ENCODE measurements around the gene CDH4. TPM values are rescaled to one million over a fixed set of nuclear protein-coding genes. Genes with fewer than 3 reads are reported as not detected.

The CDH4 gene
- total and polyA plus RNA-seq, 4 experiments from 2014 or later = 0.39 to 1.1 (median 0.41) TPM; not detected in 1

DNA sequence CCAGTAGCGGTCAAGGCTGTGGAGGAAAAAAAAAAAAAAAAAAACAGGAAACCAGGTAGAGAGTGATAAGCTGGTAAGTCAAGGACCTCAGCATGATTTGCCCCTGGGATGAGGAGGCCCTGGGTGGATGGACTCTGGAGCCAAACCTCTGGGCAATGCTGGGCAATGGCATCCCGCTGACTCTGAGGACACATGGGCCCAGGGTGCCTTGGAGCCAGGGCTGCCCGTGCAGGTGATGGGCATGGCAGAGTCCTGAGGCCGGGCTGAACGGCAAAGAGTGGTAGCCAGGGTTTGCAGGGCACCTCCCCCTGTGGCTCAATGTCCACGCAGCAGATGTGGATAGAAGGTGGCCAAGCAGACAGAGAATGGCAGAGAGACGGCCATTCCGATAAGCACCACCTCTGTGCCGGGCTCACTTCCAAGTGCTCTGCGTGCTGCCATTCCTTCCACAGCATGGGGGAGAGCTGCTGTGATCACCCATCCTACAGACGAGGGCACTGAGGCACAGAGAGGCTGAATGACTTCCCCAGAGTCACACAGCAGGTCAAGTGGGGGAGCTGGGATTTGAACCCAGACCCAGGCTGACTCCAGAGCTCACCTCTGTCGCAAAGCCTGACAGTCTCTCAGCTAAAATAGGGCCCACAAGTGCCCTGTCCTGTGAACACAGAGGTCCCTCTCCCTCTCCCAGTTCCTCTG, 353.9 kb downstream of the CDH4 start:
- Histone ChIP-seq H3K4me3 (ENCODE audit: low read length in 2 of 2) (no peak overlapping the region), H3K9me3 (ENCODE audit: control insufficient read depth in 1 of 2, low read length in 2 of 2) (no peaks in the 10 kb centered on the region), H3K27ac (ENCODE audit: low read depth, low read length) (no peak overlapping the region), H3K27me3 (ENCODE audit: insufficient read depth, low read length) (no peaks in the 10 kb centered on the region), H3K4me1 (ENCODE audit: insufficient read depth, low read length) (no peaks in the 10 kb centered on the region), H3K36me3 (ENCODE audit: insufficient read depth, low read length) (no peaks in the 10 kb centered on the region)
- no peak for DNase-seq
- ChIA-PET CTCF (ENCODE audit: partially characterized antibody) (interaction anchor here (1.0 kb wide), 1 partner anchor 9 kb away, joined by 3 read pairs; no protein-coding TSS in a partner anchor), POLR2A (ENCODE audit: partially characterized antibody) (no interaction called here)
- Mint-ChIP-seq H3K4me1 (no peaks in the 10 kb centered on the region), H3K4me3 (no peak overlapping the region), H3K27me3 (no peaks in the 10 kb centered on the region), H3K9me3 (peaks cover 0 to 9% (median 0%) of the 10 kb centered on the region in 8 donors), H3K27ac (no peak overlapping the region), H3K36me3 (no peaks in the 10 kb centered on the region)
- intact Hi-C loops (cut with micrococcal nuclease) = no loop called here

DNA sequence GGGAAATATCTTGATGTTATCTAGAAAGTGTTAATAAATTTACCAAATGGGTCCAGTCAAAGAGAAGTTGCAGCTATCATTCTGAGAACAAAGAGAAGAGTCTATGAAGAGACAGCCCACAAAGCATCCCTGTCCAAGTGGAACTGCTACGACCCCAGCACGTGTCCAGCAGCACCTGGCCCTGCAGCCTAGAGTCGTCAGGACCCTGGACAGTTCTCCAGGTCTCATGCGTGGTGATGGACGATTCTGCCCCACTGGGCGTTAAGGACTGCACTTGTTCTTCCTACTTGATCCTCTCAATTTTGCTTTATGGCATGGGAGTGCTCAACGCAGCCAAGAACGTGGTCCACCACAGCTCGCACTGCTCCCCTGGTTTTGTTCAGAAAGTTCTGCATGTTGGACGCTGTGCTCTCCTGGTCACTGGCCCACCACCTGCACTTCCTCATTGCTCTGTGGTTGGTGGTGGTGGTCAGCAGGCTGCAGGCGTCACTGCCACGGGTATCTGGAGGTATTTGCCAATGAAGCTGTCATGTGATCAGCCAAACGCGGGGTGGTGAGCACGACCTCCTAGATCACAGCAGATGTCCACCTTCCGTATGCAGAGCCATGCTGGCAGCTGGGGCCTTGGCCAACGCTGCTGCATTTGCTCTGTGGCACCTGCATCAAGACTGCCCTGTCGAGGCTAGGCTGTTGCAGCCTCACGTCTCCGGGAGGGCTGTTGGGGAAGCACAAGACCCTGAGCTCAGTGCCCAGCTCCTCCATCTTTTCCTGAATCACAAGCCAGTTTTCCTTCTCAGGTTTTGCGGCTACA, 356.4 kb downstream of the CDH4 start:
- Histone ChIP-seq H3K27me3 (ENCODE audit: insufficient read depth, low read length) (no peaks in the 10 kb centered on the region), H3K4me1 (ENCODE audit: insufficient read depth, low read length) (no peaks in the 10 kb centered on the region), H3K9me3 (ENCODE audit: control insufficient read depth in 1 of 2, low read length in 2 of 2) (no peaks in the 10 kb centered on the region), H3K36me3 (ENCODE audit: insufficient read depth, low read length) (no peaks in the 10 kb centered on the region), H3K4me3 (ENCODE audit: low read length in 2 of 2) (no peak overlapping the region), H3K27ac (ENCODE audit: low read depth, low read length) (no peak overlapping the region)
- H3K9me3 Mint-ChIP-seq = peaks cover 0 to 20% (median 0%) of the 10 kb centered on the region in 8 donors
- H3K36me3 Mint-ChIP-seq = no peaks in the 10 kb centered on the region
- no peaks in the 10 kb centered on the region for H3K27me3 Mint-ChIP-seq
- ChIA-PET POLR2A (ENCODE audit: partially characterized antibody) (no interaction called here), CTCF (ENCODE audit: partially characterized antibody) (no interaction called here)
- H3K27ac Mint-ChIP-seq = no peak overlapping the region
- DNase-seq = no peak
- H3K4me3 Mint-ChIP-seq = no peak overlapping the region
- H3K4me1 Mint-ChIP-seq = no peaks in the 10 kb centered on the region
- intact Hi-C loops (cut with micrococcal nuclease) = no loop called here

DNA sequence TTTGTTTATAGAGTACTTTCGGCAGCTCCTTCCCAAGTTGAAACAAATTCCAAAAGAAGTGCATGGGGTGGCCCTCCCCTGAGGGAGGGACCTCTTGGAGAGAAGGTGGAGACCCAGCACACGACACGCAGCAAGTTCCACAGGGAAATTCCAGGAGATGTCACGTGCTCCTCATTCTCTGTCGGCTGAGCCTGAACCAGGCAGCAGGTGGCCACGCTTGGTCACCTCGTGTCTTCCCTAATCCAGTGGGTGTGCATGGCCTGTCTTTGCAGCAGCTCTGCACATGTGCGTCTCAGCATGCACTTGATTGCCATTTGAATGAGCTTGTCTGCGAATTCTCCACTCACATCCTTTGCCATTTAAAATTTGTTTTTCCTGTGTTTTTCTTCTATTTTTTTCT, 357.4 kb downstream of the CDH4 start:
- intact Hi-C loops (cut with micrococcal nuclease) = no loop called here
- no peaks in the 10 kb centered on the region for H3K36me3 Mint-ChIP-seq
- ChIA-PET CTCF (ENCODE audit: partially characterized antibody) (no interaction called here), POLR2A (ENCODE audit: partially characterized antibody) (no interaction called here)
- no peak overlapping the region for H3K27ac Mint-ChIP-seq
- H3K27me3 Mint-ChIP-seq = no peaks in the 10 kb centered on the region
- no peaks in the 10 kb centered on the region for H3K36me3 ChIP-seq (ENCODE audit: insufficient read depth, low read length)
- H3K9me3 Mint-ChIP-seq = peaks cover 0 to 20% (median 0%) of the 10 kb centered on the region in 8 donors
- no peaks in the 10 kb centered on the region for H3K27me3 ChIP-seq (ENCODE audit: insufficient read depth, low read length)
- no peak overlapping the region for H3K4me3 ChIP-seq (ENCODE audit: low read length in 2 of 2)
- H3K4me3 Mint-ChIP-seq = no peak overlapping the region
- DNase-seq = no peak
- no peaks in the 10 kb centered on the region for H3K9me3 ChIP-seq (ENCODE audit: control insufficient read depth in 1 of 2, low read length in 2 of 2)
- H3K4me1 ChIP-seq (ENCODE audit: insufficient read depth, low read length) = no peaks in the 10 kb centered on the region
- H3K27ac ChIP-seq (ENCODE audit: low read depth, low read length) = no peak overlapping the region
- H3K4me1 Mint-ChIP-seq = no peaks in the 10 kb centered on the region

DNA sequence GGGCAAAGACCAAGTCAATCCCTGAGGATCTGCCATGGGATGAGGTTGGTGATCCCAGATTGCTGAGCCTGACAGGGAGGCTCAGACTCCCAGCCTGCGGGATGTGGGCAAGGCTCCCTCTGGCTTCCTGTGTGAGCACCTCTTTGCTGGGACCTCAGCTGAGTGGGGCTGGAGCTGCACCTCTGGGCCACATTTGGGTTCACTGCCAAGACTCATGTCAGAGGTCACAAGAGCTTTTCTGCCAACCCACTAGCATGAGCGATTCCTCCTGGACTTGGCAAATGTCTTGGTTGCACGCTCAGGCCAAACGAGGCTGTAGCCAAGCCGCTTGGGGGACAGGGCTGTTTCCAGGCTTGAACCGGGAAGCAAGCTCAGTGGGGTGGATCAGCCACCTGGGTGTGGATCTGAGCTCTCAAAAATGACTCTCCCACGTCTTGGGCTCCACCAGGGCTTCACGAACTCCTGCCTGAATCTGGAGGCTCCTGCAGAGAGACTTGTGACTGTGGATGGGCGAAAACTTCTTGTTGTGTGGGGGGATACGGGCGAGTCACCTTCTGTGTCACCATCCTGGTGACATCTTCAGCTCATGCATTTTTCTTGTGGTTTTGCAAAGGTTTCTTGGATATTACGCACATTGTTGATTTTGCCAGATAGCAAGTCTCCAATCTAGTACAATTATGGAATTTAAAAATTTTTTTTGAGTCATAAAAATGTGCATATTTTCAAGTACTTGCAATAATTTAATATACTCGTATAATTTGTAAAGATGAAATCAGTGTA, 359.5 kb downstream of the CDH4 start:
- Histone ChIP-seq H3K4me3 (ENCODE audit: low read length in 2 of 2) (no peak overlapping the region), H3K27me3 (ENCODE audit: insufficient read depth, low read length) (no peaks in the 10 kb centered on the region), H3K9me3 (ENCODE audit: control insufficient read depth in 1 of 2, low read length in 2 of 2) (no peaks in the 10 kb centered on the region), H3K36me3 (ENCODE audit: insufficient read depth, low read length) (no peaks in the 10 kb centered on the region), H3K4me1 (ENCODE audit: insufficient read depth, low read length) (no peaks in the 10 kb centered on the region), H3K27ac (ENCODE audit: low read depth, low read length) (no peak overlapping the region)
- Mint-ChIP-seq H3K36me3 (no peaks in the 10 kb centered on the region), H3K4me1 (no peaks in the 10 kb centered on the region), H3K9me3 (peaks cover 0 to 20% (median 0%) of the 10 kb centered on the region in 8 donors), H3K27me3 (no peaks in the 10 kb centered on the region), H3K4me3 (no peak overlapping the region), H3K27ac (no peak overlapping the region)
- CTCF ChIA-PET (ENCODE audit: partially characterized antibody) = no interaction called here
- no peak for DNase-seq
- intact Hi-C loops (cut with micrococcal nuclease) = no loop called here
- POLR2A ChIA-PET (ENCODE audit: partially characterized antibody) = no interaction called here

DNA sequence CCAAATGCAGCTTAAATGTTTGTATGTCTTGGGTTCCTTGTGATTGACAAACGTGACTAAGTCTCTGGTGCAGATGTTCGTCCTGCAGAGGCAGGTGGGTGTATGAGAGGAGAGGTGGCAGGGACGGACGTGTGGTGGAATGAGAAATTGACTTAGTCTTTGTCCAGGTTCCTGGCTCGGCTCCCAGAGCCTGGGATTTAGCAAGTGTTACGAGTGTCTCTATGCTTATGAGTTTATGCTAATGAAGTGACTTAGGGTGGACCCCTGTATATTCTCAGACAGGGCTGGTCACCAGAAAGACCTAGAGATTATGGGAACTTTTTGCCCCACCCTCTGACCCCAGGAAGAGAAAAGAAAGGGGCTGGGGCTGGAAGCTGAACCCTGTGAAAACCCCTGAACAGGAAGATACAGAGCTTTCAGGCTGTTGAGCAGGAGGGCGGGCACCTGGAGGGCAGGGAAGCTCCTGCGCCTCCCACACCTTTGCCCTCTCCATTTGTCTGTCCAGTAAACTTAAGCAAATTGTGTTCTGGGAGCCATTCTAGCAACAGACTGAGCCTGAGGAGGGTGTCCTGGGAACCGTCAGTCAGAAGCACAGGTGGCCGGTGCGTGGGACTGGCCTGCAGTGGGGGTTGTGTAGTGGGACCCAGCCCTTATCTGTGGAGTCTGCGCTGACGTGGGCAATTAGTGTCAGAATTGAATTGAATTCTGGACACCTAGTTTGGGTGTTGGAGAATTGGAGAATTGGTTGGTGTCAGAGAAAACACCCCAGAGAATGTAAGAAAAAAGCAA, 362.1 kb downstream of the CDH4 start:
- no peak overlapping the region for H3K27ac ChIP-seq (ENCODE audit: low read depth, low read length)
- no peaks in the 10 kb centered on the region for H3K27me3 Mint-ChIP-seq
- POLR2A ChIA-PET (ENCODE audit: partially characterized antibody) = no interaction called here
- H3K9me3 ChIP-seq (ENCODE audit: control insufficient read depth in 1 of 2, low read length in 2 of 2) = no peaks in the 10 kb centered on the region
- H3K27ac Mint-ChIP-seq = no peak overlapping the region
- no peaks in the 10 kb centered on the region for H3K27me3 ChIP-seq (ENCODE audit: insufficient read depth, low read length)
- no peak overlapping the region for H3K4me3 Mint-ChIP-seq
- CTCF ChIA-PET (ENCODE audit: partially characterized antibody) = interaction anchor here (1.5 kb wide), 1 partner anchor 10 kb away, joined by 5 read pairs; no protein-coding TSS in a partner anchor
- intact Hi-C loops (cut with micrococcal nuclease) = no loop called here
- DNase-seq = no peak
- H3K4me3 ChIP-seq (ENCODE audit: low read length in 2 of 2) = no peak overlapping the region
- H3K9me3 Mint-ChIP-seq = peaks cover 0 to 20% (median 0%) of the 10 kb centered on the region in 8 donors
- no peaks in the 10 kb centered on the region for H3K4me1 ChIP-seq (ENCODE audit: insufficient read depth, low read length)
- no peaks in the 10 kb centered on the region for H3K36me3 Mint-ChIP-seq
- H3K4me1 Mint-ChIP-seq = no peaks in the 10 kb centered on the region
- no peaks in the 10 kb centered on the region for H3K36me3 ChIP-seq (ENCODE audit: insufficient read depth, low read length)

DNA sequence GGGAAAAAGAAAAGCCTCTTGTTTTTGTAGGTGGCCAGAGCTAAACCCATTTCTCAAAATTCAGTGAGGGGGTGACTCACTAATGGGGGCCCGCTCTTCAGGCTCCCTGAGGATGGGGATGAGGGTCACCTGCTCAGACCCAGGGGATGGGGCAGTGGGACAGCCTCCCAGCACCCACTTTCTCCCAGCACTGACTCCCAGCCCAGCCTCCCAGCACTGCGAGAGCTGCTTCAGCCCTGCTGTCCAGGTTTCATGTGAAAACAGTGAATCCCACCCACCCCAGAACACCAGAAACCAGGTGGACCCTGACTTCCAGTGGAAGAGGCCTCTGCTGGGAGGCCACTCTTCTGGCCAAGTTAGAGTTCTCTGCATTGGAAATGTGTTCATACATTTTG, 362.6 kb downstream of the CDH4 start:
- H3K27ac Mint-ChIP-seq = no peak overlapping the region
- Histone ChIP-seq H3K4me3 (ENCODE audit: low read length in 2 of 2) (no peak overlapping the region), H3K4me1 (ENCODE audit: insufficient read depth, low read length) (no peaks in the 10 kb centered on the region), H3K36me3 (ENCODE audit: insufficient read depth, low read length) (no peaks in the 10 kb centered on the region), H3K27me3 (ENCODE audit: insufficient read depth, low read length) (no peaks in the 10 kb centered on the region), H3K9me3 (ENCODE audit: control insufficient read depth in 1 of 2, low read length in 2 of 2) (no peaks in the 10 kb centered on the region), H3K27ac (ENCODE audit: low read depth, low read length) (no peak overlapping the region)
- H3K9me3 Mint-ChIP-seq = peaks cover 0 to 18% (median 0%) of the 10 kb centered on the region in 8 donors
- H3K36me3 Mint-ChIP-seq = no peaks in the 10 kb centered on the region
- DNase-seq = no peak
- H3K4me3 Mint-ChIP-seq = no peak overlapping the region
- no peaks in the 10 kb centered on the region for H3K4me1 Mint-ChIP-seq
- no peaks in the 10 kb centered on the region for H3K27me3 Mint-ChIP-seq
- ChIA-PET CTCF (ENCODE audit: partially characterized antibody) (interaction anchor here (1.3 kb wide), 1 partner anchor 9 kb away, joined by 3 read pairs; no protein-coding TSS in a partner anchor), POLR2A (ENCODE audit: partially characterized antibody) (no interaction called here)
- intact Hi-C loops (cut with micrococcal nuclease) = no loop called here
